GM23248 (cell line): Measurements from ENCODE around the gene CORO7.

ENCODE experiments used
- EZH2 ChIP-seq: fragments of 200-600 bp; sonication (generic); IDR thresholded peaks from 2 replicates; pipeline ENCODE4 v1.6.1; 2018; ENCODE audit warnings: antibody characterized with exemption, mild to moderate bottlenecking; ENCODE audit not compliant: insufficient read depth, poor library complexity, severe bottlenecking
- EZH2phosphoT487 ChIP-seq: fragments of 200-600 bp; sonication (generic); IDR thresholded peaks from 2 replicates; pipeline ENCODE4 v1.6.1; 2018; ENCODE audit warnings: antibody characterized with exemption, moderate library complexity, mild to moderate bottlenecking, low read depth; ENCODE audit not compliant: insufficient read depth

DNA sequence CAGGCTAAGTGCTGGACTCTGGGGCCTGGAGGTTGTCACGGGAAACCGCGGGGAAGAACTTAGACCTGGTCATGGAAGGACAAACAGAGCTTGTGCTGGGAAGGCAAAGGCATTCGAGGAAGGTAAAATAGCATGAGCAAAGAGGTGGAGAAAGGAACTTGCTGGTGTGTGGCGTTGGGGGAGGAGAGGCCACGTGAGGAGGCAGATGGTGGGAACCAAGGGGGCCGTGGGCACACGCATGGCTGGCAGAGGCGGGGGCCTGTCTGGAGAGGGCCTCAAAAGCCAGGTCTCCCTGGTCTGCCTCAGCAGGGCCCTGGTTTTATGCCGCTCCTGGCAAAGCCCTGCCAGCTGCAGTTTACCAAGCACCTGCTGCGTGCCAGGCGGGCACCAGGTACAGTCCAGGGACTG, 15.3 kb downstream of the CORO7 start:
- TF ChIP-seq EZH2 (no peak), EZH2phosphoT487 (no peak)
